ENCODE data around the gene CES3.

Gene CES3

DNA sequence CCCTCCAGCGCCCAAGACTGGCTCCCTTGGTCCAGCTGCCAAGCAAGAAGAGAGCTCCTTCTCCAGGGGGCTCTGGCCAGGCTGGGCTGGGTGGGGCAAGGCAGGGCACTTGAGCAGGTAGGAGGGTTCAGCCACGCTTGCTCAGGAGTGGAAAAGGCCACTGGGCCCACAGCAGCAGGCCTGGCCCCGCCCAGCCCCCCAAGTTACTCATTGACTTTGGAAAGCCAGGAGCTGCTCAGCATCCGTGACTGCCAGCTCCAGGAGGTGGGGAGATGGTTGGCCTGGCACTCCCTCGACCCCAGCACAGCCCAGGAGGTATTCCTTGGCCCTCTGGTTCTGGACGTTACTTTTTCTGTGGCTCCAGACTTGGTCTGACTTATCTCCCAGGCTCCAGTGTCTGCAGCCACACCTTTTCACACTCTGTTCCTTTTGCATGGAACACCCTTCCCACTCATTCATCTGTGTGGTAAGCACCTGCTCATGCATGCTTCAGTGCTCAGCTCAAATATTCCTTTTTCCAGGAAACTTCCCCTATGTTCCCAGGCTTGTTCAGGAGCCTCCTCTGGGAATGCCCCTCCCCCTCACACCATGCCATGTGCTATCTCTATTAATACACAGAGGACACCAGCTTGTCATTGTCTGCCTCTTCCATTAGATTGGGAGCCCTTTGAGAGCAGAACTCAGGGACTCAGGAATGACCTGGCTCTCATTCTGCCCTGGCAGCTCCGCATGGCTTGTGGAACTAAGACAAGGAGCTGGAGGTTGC, 42.1 kb upstream of the CES3 start, which contains the start of gene CDH16:
TSS of gene CDH16 (minus strand) at position 83 of the 766 bp plus-strand sequence. CDS start 820 bp downstream, outside the sequence.
- Histone ChIP-seq H3K4me1 (peaks cover 13 to 53% (median 49%) of the 10 kb centered on the region in 10 experiments), H3K4me3 (no peak within 1 kb of the TSS), H3K9me3 (replicated peaks in 1 of 11) (no peaks in the 10 kb centered on the region), H3K36me3 (no peaks in the 10 kb centered on the region), H3K27ac (0 out of 22 replicates have a peak within 1 kb of the TSS, but pooled peaks of 1 of the 11 experiments have one; percentile 15), H3K9ac (peak within 1 kb of the TSS in 1 of 11 experiments; percentile 18; a peak in 1 of 22 replicates), H3K27me3 (peaks cover 0 to 11% (median under 1%) of the 10 kb centered on the region in 11 experiments; a peak in 14 of 22 replicates), H3K4me2 (peak within 1 kb of the TSS in 7 of 11 experiments; percentile 18 to 64 (median 40); a peak in 14 of 22 replicates), H4K20me1 (0 out of 22 replicates have a peak, but pooled peaks cover 0 to 5% (median 0%) of the 10 kb centered on the region in 11 experiments)
- no peak for TF ChIP-seq Cebpa-rat (IDR thresholded peaks at IDR 0.05)

DNA sequence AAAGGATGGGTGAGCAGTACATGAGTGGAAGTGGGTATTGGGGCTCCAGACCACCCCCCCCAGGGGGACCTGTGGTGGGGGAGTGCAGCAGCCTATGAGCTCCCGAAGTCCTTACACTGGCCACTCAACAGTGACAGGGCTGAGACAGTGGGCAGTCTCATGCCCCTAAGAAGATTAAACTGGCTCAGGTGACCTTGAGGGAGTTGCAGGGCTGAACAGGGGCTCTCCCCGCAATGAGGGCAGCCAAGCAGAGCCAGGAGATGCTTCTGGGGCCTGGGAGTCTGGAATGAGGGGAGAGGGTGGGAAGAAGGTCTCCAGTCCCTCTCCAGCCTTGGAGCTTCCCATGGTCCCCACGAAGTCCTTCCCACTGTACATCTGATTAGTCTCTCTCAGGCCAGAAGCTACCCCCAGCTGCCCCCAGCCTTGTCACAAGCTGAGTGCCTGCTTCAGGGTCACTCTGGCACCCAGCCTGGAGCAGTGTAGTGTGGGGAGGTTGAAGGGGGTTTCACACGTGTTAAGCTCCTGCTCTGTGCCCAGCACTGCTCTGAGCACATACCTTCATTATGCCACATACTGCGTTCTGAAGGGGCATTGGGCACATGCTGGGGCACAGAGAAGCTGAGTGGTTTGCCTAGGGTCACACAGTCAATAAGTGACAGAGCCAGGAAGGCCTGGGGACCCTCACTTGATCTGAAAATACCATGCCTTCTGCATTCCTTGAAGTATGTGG, 41.3 kb upstream of the CES3 start:
- Histone ChIP-seq H3K36me3 (no peaks in the 10 kb centered on the region), H3K9me3 (replicated peaks in 1 of 11) (no peaks in the 10 kb centered on the region), H3K9ac (peak overlapping the region in 1 of 11 experiments; percentile 18; a peak in 1 of 22 replicates), H3K27me3 (peaks cover 6 to 19% (median 8%) of the 10 kb centered on the region in 11 experiments), H3K4me3 (no peak overlapping the region), H3K27ac (0 out of 22 replicates have a peak overlapping the region, but pooled peaks of 1 of the 11 experiments have one; percentile 15), H3K4me1 (peaks cover 18 to 60% (median 56%) of the 10 kb centered on the region in 10 experiments), H3K4me2 (peak overlapping the region in 8 of 11 experiments; percentile 12 to 64 (median 39); a peak in 14 of 22 replicates), H4K20me1 (0 out of 22 replicates have a peak, but pooled peaks cover 0 to 12% (median 0%) of the 10 kb centered on the region in 11 experiments)
- TF ChIP-seq Cebpa-rat (IDR thresholded peaks at IDR 0.05), result no peak

DNA sequence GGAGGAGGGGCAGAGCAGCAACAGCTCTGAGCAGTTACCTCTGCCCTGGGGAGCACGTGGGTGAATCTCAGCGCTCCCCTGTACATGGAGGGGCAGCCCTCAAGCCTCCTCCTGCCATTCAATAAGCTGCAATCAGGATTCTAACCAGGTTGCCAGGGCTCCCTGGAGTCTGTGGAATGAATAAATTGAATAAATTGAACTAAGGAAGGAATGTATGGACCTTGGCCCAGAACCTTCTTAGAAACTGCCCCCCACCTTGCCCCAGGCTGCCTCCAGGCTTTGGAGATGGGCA, 40.8 kb upstream of the CES3 start:
- no peaks in the 10 kb centered on the region for H3K36me3 ChIP-seq
- H3K4me1 ChIP-seq, result peaks cover 23 to 65% (median 62%) of the 10 kb centered on the region in 10 experiments
- H3K4me3 ChIP-seq, result no peak overlapping the region
- H4K20me1 ChIP-seq, result 0 out of 22 replicates have a peak, but pooled peaks cover 0 to 17% (median 0%) of the 10 kb centered on the region in 11 experiments
- H3K9me3 ChIP-seq (replicated peaks in 1 of 11), result no peaks in the 10 kb centered on the region
- peak overlapping the region in 8 of 11 experiments; percentile 12 to 64 (median 39); a peak in 10 of 22 replicates for H3K4me2 ChIP-seq
- H3K27ac ChIP-seq, result no peak overlapping the region
- H3K27me3 ChIP-seq, result peaks cover 11 to 24% (median 13%) of the 10 kb centered on the region in 11 experiments
- TF ChIP-seq Cebpa-rat (IDR thresholded peaks at IDR 0.05), result no peak
- H3K9ac ChIP-seq, result peak overlapping the region in 1 of 11 experiments; percentile 18; a peak in 1 of 22 replicates

DNA sequence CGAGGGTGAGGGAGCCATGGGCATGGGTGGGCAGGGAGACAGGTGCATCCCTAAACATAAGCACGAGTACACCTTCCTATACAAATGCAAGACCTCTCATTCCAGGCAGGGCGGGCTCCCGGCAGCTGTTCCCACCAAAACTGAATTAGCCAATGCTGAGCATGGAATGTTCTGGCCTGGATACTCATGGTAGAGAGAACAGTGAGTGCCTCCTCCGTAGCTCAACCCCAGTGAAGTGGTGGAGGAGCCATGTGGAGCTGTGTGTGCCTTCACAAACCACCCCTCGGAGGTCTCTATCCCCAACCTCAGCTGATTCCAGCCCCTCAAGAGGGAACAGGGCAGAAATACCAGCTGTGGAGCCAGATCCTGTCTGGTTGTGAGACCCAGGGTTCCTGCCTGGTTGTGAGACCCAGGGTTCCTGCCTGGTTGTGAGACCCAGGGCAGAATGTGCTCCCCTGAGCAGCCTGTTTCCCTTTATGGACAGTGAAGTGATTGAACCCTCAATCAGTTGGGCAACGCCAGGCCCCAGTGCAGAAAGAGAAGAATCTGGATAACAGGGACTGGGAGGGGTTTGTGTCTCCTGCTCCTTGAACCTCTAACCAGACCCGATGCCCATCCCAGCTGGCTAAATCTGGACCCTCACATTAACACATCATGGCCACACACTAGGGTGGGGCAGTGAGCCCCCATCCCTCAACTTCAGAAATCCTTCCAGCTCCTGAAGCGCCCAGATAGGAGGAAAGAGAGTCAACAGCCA, 40.0 kb upstream of the CES3 start:
- Histone ChIP-seq H3K9ac (peak overlapping the region in 2 of 11 experiments; percentile 7 to 41; a peak in 4 of 22 replicates), H3K4me1 (peaks cover 31 to 74% (median 70%) of the 10 kb centered on the region in 10 experiments), H3K4me2 (peak overlapping the region in 9 of 11 experiments; percentile 15 to 97 (median 93); a peak in 17 of 22 replicates), H3K27me3 (peaks cover 20 to 33% (median 22%) of the 10 kb centered on the region in 11 experiments), H3K36me3 (no peaks in the 10 kb centered on the region), H3K4me3 (no peak overlapping the region), H3K27ac (peak overlapping the region in 6 of 11 experiments; percentile 30 to 93 (median 74); a peak in 10 of 22 replicates), H3K9me3 (replicated peaks in 1 of 11) (no peaks in the 10 kb centered on the region), H4K20me1 (0 out of 22 replicates have a peak, but pooled peaks cover 0 to 17% (median 0%) of the 10 kb centered on the region in 11 experiments)
- no peak for TF ChIP-seq Cebpa-rat (IDR thresholded peaks at IDR 0.05)

DNA sequence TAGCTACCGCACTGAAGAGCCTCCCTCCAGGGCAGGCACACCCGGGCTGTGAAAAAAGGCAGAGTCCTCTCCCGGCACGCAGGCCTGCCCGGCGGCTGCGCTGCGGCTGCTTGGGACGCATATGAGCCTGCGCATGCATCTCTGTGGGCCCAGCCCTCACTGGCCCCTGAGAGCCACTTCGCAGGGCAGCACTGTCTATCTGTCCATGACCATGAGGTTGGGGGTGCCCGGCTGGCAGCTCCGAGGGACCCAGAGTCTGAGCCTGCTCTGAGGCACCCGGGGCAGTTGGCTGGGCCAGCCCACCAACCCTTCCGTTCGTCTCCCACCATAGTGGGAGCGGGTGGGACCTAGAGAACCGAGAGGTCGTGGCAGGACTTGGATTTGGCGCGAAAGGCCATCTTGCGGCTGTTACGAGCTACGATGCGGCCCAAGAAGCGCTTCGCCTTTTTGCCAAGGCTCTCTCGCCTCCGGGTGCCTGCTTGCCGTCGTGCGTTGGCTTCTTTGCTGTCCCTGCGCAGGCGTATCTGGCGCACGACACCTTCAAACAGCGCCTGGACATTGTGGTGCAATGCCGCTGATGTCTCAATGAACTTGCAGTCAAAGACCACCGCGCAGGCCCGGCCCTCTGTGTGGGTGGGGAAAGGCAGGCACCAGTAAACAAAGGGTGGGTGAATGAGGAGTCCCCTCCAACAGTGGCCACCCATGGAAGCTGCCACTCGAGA, 39.2 kb upstream of the CES3 start:
- H3K36me3 ChIP-seq, result no peaks in the 10 kb centered on the region
- H3K9me3 ChIP-seq (replicated peaks in 1 of 11), result no peaks in the 10 kb centered on the region
- H3K4me3 ChIP-seq, result no peak overlapping the region
- peaks cover 39 to 82% (median 78%) of the 10 kb centered on the region in 10 experiments for H3K4me1 ChIP-seq
- no peak for TF ChIP-seq Cebpa-rat (IDR thresholded peaks at IDR 0.05)
- peak overlapping the region in 4 of 11 experiments; percentile 11 to 81 (median 78); a peak in 6 of 22 replicates for H3K9ac ChIP-seq
- peak overlapping the region in 9 of 11 experiments; percentile 15 to 97 (median 93); a peak in 17 of 22 replicates for H3K4me2 ChIP-seq
- H3K27me3 ChIP-seq, result peaks cover 28 to 38% (median 30%) of the 10 kb centered on the region in 11 experiments
- peak overlapping the region in 6 of 11 experiments; percentile 71 to 93 (median 81); a peak in 12 of 22 replicates for H3K27ac ChIP-seq
- H4K20me1 ChIP-seq, result 0 out of 22 replicates have a peak, but pooled peaks cover 0 to 20% (median 0%) of the 10 kb centered on the region in 11 experiments

DNA sequence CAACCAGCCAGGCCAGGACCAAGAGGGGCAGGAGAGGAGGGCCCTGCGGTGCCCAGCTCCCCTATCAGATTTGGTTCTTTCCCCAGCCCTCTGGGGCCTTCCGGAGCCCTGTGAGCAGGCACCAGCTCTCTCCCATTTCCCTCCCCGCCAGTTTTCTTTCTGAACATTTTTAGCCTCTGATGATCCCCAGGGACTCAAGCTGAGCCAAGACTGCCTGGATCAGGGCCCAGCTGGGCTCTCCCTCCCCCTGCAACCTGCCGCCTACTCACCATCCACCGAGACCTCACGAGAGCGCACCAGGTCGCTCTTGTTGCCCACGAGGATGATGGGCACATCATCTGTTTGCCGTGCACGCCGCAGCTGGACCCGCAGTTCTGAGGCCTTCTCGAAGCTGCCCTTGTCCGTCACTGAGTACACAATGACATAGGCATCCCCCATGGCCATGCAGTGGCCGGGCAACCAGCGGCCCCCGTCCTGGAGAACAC, 37.8 kb upstream of the CES3 start:
- Histone ChIP-seq H4K20me1 (peaks cover 0 to 24% (median 0%) of the 10 kb centered on the region in 11 experiments; a peak in 2 of 22 replicates), H3K36me3 (no peaks in the 10 kb centered on the region), H3K4me2 (peak overlapping the region; percentile 50 to 97 (median 89)), H3K9ac (peak overlapping the region in 9 of 11 experiments; percentile 16 to 81 (median 66); a peak in 17 of 22 replicates), H3K4me1 (peaks cover 53 to 96% (median 92%) of the 10 kb centered on the region in 10 experiments), H3K4me3 (peak overlapping the region in 8 of 10 experiments; percentile 8 to 59 (median 34); a peak in 11 of 20 replicates), H3K27ac (peak overlapping the region in 8 of 11 experiments; percentile 53 to 93 (median 74); a peak in 16 of 22 replicates), H3K27me3 (peaks cover 29 to 38% (median 34%) of the 10 kb centered on the region in 11 experiments), H3K9me3 (replicated peaks in 1 of 11) (no peaks in the 10 kb centered on the region)
- no peak for TF ChIP-seq Cebpa-rat (IDR thresholded peaks at IDR 0.05)

DNA sequence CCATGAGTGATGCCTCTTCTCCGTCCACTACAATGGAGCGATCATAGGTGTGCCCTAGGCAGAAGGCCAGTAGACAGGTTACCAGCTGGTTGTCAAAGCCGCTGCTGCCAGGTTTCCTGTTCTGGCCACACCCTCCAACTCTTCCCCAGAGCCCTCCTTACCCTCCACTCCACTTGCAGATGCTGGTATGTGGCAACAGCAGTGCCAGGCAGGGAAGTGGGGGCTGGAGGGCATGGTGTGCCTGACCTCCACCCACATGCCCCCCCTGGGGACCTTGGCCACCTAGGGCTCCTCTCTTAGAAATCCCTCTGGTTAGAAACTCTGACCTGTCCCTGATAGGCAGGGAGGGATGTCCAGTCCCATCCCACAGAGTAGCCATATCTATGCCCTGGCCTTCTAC, 37.2 kb upstream of the CES3 start:
- peak overlapping the region in 7 of 11 experiments; percentile 65 to 93 (median 75); a peak in 13 of 22 replicates for H3K27ac ChIP-seq
- H4K20me1 ChIP-seq, result peaks cover 0 to 24% (median 0%) of the 10 kb centered on the region in 11 experiments; a peak in 2 of 22 replicates
- TF ChIP-seq Cebpa-rat (IDR thresholded peaks at IDR 0.05), result peak in 6 of 11 experiments; percentile 29 to 85 (median 70); a peak in 7 of 22 replicates
- H3K4me2 ChIP-seq, result peak overlapping the region; percentile 50 to 97 (median 89)
- H3K4me3 ChIP-seq, result peak overlapping the region in 7 of 10 experiments; percentile 8 to 59 (median 35); a peak in 10 of 20 replicates
- H3K9ac ChIP-seq, result peak overlapping the region in 8 of 11 experiments; percentile 47 to 81 (median 68); a peak in 12 of 22 replicates
- peaks cover 29 to 38% (median 34%) of the 10 kb centered on the region in 11 experiments for H3K27me3 ChIP-seq
- no peaks in the 10 kb centered on the region for H3K36me3 ChIP-seq
- H3K4me1 ChIP-seq, result peaks cover 59 to 99% (median 96%) of the 10 kb centered on the region in 10 experiments
- no peaks in the 10 kb centered on the region for H3K9me3 ChIP-seq (replicated peaks in 1 of 11)
